GM10248 (cell line): Measurements from ENCODE around the gene CYTH4.
A peak's percentile ranks its signal among the peaks of the same experiment; 100 is the strongest.

Source experiments
- CTCF ChIA-PET: fragments of 300-600 bp; sonication (Branson Sonifier 250); formaldehyde crosslinking; extraction: SDS; loops from one replicate; lab custom pipeline; 2021; ENCODE audit warnings: antibody characterized with exemption; lab: Yijun Ruan, JAX
- POLR2A ChIA-PET: fragments of 350-650 bp; sonication (Branson Sonifier 250); formaldehyde crosslinking; extraction: SDS; loops from one replicate; lab custom pipeline; 2020; ENCODE audit warnings: antibody characterized with exemption; lab: Yijun Ruan, JAX
- DNase-seq: peaks from one replicate; pipeline ENCODE4 v3.0.0; 2012; ENCODE audit errors: extremely low spot score
- TF ChIP-seq, protein P1 (sequence below): IDR thresholded peaks from 2 replicates; pipeline ENCODE4 v1.5.1; 2012; ENCODE audit warnings: mild to moderate bottlenecking, low read depth; ENCODE audit errors: extremely low read depth, missing control alignments, control extremely low read depth

The CYTH4 gene

DNA sequence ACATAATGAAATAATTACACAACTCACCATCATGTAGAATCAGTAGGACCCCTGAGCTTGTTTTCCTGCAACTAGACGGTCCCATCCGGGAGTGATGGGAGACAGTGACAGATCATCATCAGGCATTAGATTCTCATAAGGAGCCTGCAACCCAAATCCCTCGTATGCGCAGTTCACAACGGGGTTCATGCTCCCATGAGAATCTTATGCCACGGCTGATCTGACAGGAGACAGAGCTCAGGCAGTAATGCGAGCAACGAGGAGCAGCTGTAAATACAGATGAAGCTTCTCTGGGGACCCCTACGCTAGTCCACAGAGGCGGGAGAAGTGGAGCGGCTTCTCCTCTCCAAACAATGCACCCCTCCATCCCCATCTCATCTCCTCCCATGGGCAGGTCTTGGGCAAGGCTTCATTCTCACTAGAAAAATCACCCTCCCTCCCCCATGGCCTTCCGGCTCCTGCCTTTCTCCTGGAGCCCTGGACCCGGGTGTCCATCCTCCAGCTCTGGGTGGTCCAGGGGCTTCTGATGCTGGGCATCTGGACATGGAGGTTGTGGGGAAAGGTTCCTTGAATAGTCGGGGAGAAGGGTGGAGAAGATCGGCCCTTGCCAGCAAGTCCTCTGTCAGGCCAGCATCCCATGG is 22.0 kb upstream of the CYTH4 start:
- POLR2A ChIA-PET: no interaction called here
- CTCF ChIA-PET: interaction anchor here (0.7 to 5.6 kb wide), 51 partner anchors 11 to 346 kb away, joined by 3 to 195 read pairs (median 4); partner anchors contain the start of genes CYTH4, IL2RB, MFNG and RAC2
- DNase-seq: no peak
- TF ChIP-seq, protein P1, sequence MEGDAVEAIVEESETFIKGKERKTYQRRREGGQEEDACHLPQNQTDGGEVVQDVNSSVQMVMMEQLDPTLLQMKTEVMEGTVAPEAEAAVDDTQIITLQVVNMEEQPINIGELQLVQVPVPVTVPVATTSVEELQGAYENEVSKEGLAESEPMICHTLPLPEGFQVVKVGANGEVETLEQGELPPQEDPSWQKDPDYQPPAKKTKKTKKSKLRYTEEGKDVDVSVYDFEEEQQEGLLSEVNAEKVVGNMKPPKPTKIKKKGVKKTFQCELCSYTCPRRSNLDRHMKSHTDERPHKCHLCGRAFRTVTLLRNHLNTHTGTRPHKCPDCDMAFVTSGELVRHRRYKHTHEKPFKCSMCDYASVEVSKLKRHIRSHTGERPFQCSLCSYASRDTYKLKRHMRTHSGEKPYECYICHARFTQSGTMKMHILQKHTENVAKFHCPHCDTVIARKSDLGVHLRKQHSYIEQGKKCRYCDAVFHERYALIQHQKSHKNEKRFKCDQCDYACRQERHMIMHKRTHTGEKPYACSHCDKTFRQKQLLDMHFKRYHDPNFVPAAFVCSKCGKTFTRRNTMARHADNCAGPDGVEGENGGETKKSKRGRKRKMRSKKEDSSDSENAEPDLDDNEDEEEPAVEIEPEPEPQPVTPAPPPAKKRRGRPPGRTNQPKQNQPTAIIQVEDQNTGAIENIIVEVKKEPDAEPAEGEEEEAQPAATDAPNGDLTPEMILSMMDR: no peak

- TF ChIP-seq, protein P1: peak; percentile 86
- ChIA-PET CTCF (interaction anchor here (0.7 to 5.6 kb wide), 45 partner anchors 10 to 346 kb away, joined by 3 to 195 read pairs (median 5); partner anchors contain the start of genes CYTH4, IL2RB, MFNG and RAC2), POLR2A (no interaction called here)
- DNase-seq: peak; percentile 77
Observed at GRCh38 chr22:37260901-37261336, 21.4 kb upstream of the CYTH4 start.

- DNase-seq: no peak
- ChIA-PET CTCF (interaction anchor here (0.7 to 5.6 kb wide), 6 partner anchors 18 to 696 kb away, joined by 3 to 195 read pairs (median 20); partner anchors contain the start of gene RAC2), POLR2A (no interaction called here)
- TF ChIP-seq, protein P1: no peak
Observed at GRCh38 chr22:37262346-37262745, 20.0 kb upstream of the CYTH4 start.

DNA sequence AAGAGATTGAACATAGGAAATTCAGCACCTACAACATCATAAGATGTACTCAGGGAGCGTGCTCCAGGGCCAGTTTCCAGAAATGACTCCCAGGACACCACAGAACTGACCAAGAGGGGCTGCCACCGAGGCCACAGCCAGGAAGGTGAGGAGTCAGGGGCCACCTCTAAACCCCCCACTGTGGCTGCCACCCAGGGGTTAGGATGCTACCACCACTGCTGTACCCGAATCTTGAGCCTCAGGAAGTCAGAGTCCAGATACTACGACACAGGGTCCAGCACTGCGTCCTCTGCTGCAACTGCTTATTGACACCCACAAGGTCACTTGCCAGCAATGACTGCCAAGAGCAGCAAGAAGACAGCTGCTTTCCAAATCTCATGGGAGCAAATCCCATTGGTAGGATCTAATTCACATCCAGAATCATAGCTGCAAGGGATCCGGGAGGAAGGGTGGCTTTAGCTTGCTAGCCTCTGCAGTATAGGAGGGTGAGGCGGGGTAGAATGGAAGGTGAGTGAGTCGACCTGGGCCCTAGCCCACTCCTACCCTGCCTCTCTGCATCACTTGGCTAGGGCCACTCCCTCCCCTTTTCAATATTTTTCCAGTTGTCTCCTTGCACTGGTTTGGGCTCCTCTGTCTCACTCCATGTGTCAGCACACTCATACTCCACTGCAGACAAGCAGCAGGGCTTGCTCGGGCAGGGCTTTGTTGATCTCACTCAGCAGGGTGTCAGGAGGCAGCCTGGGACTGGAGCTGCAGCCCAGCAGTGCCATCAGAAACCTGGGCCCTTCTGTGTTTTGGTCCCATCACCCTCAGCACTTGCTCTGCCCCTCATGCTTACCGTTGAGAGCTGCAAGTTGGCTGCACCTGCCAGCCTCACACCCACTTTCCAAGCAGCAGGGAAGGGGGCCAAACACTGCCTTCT is 18.1 kb upstream of the CYTH4 start:
- POLR2A ChIA-PET: no interaction called here
- TF ChIP-seq, protein P1: no peak
- DNase-seq: no peak
- CTCF ChIA-PET: interaction anchor here (0.9 to 1.8 kb wide), 5 partner anchors 9 to 194 kb away, joined by 3 to 5 read pairs (median 4); partner anchors contain the start of gene RAC2

DNA sequence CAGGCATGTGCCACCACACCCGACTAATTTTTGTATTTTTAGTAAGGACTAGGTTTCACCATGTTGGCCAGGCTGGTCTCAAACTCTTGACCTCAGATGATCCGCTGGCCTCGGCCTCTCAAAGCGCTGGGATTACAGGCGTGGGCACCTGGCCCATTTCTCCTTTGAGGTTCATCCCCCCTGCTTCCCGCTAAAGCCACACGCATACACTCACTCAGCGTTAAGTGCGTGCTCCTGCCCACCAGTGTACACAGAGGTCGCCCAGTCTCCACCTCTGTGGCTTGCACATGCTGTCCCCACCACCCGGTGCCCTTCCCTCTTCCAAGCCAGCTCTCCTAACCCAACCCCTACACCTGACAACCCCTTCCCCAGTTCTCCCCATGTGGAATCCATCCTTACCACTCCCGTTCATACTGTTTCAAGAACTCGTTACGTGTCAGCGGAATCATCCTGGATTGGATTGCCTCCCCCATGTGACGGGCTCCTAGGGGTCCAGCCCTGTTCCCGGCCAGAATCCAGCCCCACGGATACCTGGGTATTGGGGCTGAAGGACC is 15.7 kb upstream of the CYTH4 start:
- DNase-seq: no peak
- POLR2A ChIA-PET: no interaction called here
- CTCF ChIA-PET: interaction anchor here (0.7 to 2.4 kb wide), 11 partner anchors 12 to 300 kb away, joined by 3 to 8 read pairs (median 5); partner anchors contain the start of gene RAC2

More for the DNA sequence above, 15.7 kb upstream of the CYTH4 start:
- TF ChIP-seq, protein P1: no peak
